Erythroblast (primary cell): ENCODE data around the gene HUS1.

ENCODE experiments used
- GATA1 ChIP-seq: IDR thresholded peaks from 2 replicates; pipeline ENCODE4 v1.6.1; 2011; ENCODE audit warnings: low read depth, mild to moderate bottlenecking, control low read depth, low read length, moderate library complexity
- POLR2A ChIP-seq: IDR thresholded peaks from 2 replicates; pipeline ENCODE4 v1.6.1; 2011; ENCODE audit warnings: mild to moderate bottlenecking, low read length

GRCh38 chr7:47991741-47992311 is 12.4 kb upstream of the HUS1 start:
- peak; percentile 38 for TF ChIP-seq POLR2A
- no peak for TF ChIP-seq GATA1
